GM21390 (cell line): Measurements from ENCODE around the gene FBXO44.
A peak's percentile ranks its signal among the peaks of the same experiment; 100 is the strongest.
"Not testable (repeated sequence)": the region's sequence is repeated elsewhere in the genome, so short reads cannot be mapped to it uniquely, and the experiment has no call there.

Source experiments
- ATAC-seq: cut with Tn5 transposase; IDR thresholded peaks from one replicate; pipeline ENCODE4 v1.9.1; 2021; ENCODE audit not compliant: unreplicated experiment

Gene FBXO44, protein sequence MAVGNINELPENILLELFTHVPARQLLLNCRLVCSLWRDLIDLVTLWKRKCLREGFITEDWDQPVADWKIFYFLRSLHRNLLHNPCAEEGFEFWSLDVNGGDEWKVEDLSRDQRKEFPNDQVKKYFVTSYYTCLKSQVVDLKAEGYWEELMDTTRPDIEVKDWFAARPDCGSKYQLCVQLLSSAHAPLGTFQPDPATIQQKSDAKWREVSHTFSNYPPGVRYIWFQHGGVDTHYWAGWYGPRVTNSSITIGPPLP

DNA sequence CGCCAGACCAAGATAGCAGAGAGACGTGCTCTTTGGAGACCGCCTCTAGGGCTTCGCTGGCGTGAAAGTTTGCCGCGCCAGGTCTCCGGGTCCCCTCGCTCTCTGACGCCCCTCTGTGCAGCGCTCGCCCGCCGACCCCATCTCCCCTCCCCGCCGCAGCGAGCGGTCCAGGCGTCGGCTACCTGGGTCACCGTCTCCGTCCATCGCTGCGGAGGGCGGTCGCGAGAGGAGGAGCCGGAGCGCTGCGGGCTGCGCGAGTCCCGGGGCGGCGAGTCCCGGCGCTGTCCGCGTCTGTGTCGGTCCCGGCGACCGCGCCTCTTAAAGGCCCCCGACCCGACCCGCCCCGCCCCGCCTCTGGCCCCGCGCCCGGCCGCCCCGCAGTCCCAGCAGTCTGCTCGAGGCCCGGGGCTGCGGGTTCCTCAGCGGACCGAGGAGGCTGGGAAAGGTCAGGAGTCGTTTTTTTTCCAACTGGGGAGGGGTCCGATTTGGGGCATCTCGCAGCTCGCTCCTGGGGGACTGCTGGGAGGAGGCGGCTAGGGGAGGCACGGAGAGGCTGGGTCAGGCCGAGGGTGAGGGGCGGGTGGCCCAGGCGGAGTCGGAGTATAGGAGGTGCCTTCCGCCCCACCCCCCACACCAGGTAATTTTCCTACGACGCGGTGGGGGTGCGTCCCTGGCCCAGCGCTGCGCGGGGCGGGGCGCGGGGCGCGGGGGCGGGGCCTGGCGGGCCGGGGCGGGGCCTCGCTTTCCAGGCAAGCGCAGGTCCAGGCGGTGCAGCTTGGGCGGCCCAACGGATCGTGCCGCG lies at the start of gene FBXO44, which contains the start of gene FBXO2:
FBXO44 (plus strand) TSS at position 741 of the 802 bp plus-strand sequence. CDS start 959 bp downstream, outside the sequence.
FBXO2 (minus strand) TSS at position 293 of the 802 bp plus-strand sequence; CDS start at position 204, 89 bp downstream.
- ATAC-seq, result peak; percentile 70

DNA sequence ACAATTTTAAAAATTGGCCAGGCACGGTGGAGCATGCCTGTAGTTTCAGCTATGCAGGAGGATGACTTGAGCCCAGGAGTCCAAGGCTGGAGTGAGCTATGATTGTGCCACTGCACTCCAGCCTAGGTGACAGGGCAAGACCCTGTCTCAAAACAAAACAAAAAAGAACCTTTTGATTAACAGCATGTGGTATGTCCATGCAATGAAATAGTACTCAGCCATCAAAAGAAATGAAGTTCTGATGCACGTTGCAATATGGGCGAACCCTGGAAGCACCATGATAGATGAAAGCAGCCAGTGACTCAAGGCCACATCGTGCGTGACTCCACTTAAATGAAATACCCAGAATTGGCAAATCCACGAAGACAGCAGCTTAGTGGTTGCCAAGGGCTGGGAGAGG lies 47.9 kb upstream of the FBXO44 start:
- no peak for ATAC-seq

DNA sequence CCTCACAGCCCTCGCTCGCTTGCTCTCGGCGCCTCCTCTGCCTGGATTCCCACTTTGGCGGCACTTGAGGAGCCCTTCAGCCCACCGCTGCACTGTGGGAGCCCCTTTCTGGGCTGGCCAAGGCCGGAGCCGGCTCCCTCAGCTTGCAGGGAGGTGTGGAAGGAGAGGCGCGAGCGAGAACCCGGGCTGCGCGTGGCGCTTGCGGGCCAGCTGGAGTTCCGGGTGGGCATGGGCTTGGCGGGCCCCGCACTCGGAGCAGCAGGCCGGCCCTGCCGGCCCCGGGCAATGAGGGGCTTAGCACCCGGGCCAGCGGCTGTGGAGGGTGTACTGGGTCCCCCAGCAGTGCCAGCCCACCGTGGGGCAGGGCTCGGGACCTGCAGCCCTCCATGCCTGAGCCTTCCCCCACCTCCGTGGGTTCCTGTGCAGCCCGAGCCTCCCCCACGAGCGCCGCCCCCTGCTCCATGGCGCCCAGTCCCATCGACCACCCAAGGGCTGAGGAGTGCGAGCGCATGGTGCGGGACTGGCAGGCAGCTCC lies 46.0 kb upstream of the FBXO44 start:
- not testable (repeated sequence) for ATAC-seq

DNA sequence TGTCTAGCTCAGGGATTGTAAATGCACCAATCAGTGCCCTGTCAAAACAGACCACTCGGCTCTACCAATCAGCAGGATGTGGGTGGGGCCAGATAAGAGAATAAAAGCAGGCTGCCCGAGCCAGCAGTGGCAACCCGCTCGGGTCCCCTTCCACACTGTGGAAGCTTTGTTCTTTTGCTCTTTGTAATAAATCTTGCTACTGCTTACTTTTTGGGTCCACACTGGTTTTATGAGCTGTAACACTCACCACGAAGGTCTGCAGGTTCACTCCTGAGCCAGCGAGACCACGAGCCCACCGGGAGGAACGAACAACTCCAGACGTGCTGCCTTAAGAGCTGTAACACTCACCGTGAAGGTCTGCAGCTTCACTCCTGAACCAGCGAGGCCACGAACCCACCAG lies 45.3 kb upstream of the FBXO44 start:
- not testable (repeated sequence) for ATAC-seq

DNA sequence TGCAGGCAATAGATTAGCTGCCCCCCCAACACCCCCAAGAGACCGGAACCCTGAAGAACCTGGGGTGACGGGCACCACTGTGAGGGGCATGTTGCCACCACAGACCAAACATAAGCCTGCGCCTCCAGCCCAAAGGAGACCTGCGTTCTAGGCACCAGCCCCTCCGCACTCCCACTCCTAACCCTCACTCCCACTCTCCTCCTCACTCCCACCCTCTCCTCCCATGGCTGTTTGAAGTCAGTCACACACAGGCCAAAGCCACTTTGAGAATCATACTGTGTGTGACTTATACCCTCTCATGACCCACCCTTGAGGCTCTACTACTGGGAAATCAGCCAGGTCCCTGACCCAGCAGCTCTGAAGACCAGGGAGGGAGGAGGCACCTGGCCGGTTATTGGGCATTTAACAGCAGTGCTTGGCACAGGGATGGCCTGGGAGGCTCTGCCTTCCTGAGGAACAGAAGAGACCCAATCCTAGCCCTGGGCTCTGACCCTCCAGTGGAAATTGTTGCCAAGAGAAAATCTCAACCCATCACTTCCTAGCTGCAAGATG lies 44.0 kb upstream of the FBXO44 start:
- ATAC-seq, result no peak

DNA sequence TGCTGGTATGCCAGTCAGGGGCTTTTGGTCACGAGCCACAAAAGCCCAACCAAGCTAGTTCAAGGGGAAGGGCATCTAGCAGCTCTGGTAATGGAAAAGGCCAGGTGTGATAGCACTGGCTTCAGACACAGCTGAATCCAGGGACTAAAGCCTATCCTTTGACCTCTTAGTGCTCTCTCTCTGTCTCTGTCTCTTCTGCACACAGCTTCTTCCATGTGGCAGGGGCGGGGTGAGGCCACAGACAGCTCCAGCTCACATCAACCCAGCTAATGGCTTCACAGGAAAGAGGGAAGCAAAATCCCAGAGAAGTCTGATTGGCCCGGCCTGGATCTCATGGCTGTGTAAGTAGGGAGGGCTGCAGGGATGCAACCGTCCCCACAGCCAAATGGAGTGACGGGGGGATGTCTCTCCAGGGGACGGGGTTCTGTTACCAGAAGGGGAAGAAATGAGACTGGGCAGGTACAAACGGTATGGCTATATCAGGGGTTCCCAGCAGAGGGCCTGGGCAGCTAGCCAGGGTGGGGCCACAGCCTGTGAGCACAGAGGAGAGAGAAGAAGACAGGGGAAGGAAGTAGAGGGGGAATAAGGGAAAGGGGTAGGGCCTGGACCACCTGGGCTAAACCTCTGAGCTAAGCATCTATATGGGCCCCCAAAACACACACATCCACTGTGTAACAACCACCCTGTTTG lies 42.9 kb upstream of the FBXO44 start:
- no peak for ATAC-seq

DNA sequence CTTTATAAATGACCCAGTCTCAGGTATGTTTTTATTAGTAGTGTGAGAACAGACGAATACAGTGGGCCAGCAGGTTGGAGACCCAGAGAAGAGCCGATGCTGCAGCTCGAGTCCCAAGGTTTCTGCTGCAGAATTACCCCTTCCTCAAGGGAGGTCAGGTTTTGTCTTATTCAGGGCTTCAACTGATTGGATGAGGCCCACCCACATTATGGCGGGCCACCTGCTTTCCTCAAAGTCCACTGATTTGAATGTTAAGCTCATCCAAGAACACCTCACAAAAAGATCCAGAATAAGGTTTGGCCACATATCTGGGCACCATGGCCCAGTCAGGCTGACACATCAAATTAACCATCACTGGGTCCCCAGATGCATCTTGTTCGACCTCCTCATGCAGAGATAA lies 41.3 kb upstream of the FBXO44 start:
- no peak for ATAC-seq

DNA sequence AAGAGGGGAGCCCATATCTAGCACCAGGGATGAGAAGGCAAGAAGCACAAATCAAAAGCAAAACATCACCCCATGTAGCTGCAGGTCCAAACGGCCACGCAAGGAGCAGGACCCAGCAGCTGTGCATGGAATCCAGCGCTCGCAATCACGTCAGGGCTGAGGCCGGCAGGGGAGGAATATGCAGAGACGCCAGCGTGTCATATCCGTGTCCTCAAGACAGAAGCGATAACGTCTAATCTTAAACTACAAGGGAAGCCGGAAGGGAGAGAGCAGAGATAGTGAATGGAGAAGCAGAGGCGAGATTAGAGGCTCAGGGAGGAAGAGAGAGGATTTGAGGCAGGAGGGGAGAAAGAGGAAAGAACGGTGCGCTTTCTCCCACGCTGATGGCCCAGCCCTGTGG lies 39.6 kb upstream of the FBXO44 start:
- no peak for ATAC-seq

DNA sequence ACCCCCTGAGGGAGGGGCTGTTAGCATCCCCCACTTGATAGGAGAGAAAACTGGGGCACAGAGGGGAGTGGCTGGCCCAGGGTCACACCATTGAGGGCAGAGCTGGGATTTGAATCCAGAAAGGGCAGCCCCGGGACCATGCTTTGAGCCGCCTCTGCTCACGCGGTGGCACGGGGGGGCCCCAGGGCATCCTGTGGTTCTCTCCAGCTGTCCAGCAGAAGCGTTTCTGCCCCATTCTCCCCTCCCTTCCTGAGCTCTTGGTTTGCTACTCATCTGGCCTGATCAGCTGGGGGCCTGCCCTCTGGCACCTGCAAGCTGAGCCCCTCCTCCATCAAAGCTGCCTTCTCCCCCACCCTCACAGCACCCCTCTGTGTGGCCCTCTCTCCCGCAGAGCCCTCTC lies 37.9 kb upstream of the FBXO44 start:
- no peak for ATAC-seq

DNA sequence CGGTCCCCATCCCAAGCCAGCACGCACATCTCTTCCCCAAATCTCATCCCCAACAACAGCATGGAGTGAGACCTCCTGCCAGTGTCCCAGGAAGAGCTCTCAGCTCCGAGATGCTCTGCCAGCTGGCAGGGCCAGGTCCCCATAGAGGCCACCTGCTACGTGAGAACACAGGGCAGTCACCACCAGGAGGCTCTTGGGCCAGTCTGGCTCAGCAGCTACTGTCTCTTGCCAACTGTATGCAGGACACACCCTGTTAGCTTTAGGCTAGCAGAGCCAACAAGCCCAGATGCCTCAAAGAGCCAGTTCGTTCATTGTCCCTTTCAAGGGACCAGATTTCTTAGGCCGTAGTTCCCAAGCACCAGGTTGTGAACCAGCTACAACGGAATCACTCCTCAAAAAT lies 37.4 kb upstream of the FBXO44 start:
- no peak for ATAC-seq

DNA sequence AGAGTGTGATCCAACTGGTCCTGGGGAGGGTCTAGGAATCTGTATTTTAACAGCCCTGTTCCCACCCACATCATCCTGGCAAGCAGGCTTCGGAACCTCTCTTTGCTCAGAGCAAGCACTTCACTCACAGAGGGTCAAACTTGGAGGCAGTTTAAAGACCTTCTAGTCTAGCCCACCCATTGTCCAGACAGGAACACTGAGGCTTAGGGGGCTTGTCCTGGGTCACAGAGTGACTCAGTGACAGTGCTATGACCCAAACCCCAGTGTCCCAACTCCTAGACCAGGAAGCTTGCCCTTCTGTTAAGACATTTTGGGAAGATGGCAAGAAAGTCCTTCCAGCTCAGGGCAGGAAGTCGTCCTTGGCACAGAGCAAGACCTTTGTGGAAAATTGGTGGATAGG lies 36.9 kb upstream of the FBXO44 start:
- no peak for ATAC-seq

DNA sequence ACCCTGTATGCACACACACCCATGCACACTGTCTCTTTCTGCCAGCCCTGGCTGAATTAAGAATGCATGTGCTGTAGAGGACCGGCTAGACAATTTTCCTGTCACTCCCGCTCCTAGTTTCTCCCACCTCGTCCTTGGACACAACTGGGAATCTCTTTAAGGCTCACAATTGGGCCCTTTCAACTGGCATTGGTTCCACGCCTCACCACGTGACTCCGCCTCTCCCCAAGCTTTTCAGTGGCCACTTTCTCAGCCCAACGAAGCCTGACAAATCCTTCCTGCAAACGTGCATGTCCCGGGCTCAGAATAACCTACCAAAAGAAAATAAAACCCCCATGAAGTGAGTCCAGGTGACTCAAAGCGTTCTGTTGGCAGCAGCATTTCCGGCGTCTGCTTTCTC lies 34.3 kb upstream of the FBXO44 start:
- no peak for ATAC-seq

DNA sequence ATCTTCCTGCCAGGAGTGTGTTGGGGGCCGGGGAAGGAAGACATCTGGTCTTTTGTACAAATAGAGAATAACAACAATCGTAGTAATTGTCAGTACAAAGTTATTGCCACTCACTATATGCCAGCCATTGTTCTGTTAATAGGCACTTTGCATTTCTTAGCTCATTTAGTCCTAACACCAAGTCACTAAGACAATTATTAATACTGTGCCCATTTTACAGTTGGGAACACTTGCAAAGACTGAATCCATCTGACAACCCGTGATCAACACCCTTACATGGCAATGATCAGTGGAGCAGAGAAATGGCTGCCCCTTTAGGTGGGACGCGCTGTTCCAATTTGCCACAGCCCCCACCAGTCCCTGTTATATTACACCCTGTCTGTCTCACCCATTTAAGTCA lies 33.8 kb upstream of the FBXO44 start:
- no peak for ATAC-seq

DNA sequence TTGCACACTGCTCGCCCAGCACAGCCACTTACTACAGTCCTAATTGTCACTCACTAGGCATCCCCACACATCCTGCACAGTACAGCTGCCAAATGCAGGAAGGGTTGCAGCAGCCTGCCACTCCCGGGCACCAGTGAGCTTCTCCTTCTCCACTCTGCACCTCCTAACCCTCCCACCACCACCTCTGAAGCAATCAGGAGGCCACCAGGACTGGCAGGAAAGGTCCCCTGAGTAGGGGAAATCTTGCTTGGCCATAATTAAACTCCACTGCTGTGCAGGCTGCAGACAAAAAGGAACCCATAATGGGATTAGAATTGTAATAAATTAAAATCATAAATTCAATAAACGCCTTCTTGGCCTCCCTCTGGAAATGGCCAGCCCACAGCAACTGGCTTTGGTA lies 32.3 kb upstream of the FBXO44 start:
- no peak for ATAC-seq

DNA sequence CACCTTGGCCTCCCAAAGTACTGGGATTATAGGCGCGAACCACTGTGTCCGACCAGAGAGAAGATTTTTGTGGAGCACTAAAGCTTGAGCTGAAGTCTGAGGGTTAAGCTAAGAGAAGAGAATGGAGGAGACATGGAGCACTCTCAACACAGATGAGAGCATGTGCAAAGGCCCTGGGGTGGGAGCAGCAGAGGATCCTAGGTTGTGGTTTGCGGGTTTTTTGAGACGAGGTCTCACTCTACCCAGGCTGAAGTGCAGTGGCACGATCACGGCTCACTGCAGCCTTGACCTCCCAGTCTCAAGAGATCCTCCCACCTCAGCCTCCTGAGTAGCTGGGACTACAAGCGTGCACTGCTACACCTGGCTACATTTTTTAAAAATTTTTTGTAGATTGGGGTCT lies 31.0 kb upstream of the FBXO44 start:
- ATAC-seq, result no peak

DNA sequence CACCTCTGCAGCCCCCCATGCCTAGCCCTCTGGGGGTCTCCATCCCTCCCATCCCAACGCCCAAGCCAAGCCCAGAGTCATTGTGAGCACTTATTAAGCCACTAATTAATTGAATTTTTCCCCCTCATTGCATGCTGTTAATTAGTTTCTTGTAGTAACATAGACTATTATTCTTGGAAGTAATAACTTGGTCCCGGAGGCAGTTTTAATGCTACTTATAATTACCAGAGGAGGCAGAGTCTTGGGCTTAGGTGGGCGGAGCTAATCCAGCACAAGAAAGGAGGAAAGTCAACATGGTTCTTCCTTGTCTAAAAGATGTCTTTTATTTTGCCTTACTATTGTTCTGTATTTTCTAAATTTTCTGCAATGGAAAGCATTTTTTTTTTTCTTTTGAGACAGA lies 28.1 kb upstream of the FBXO44 start:
- no peak for ATAC-seq

DNA sequence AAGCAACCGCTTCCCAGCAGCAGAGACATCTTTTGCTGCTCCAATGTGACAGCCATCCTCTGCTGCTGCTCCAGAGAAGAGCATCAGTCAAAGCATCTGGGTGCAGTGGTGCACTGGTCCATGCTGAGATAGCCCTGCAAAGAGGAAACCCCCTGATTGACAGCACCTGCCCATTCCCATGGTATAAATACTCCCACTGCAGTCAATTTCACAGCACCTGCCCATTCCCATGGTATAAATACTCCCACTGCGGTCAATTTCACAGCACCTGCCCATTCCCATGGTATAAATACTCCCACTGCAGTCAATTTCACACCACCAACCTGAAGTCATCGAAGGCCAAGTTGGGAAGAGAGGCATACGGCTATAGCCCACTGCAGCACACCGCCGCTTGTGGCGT lies 25.9 kb upstream of the FBXO44 start:
- ATAC-seq, result no peak

DNA sequence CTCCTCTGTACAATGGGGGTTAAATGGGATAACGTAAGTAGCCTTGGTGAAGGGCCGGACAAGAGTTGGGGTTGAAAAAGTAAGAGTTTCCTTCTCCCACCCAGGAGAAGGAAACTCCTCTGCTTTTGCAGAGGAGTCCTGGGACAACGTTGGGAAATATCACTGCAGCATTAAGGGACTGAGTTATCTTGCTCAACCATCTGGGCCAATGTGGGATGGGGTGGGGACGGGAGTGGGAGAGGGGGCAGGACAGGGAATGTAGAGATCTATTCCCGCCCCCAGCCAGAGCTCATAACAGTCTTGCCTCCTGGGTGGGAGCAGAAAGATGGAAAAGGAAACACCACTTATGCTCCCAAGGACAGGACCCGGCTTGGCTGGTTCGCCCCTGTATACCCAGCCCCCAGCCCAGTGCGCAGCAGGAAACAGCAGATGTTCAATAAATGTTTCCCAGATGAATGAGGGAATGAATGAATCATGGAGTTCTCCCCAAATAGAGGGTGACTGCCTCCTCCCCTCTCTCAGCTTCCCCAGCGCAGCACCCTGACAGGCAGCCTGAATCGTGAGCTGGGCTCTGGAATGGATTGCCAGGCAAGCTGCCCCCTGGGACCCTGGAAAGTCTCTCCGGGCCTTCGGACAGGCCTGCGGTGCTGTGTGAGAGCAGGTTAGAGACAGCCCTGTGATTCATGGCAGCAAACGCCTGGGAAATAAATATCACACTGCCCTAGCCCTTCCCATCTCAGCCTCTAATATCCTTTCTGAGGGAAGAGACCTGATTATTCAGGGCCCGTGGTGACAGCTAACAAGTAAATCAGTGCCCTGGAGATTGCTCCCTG lies 25.3 kb upstream of the FBXO44 start:
- no peak for ATAC-seq

DNA sequence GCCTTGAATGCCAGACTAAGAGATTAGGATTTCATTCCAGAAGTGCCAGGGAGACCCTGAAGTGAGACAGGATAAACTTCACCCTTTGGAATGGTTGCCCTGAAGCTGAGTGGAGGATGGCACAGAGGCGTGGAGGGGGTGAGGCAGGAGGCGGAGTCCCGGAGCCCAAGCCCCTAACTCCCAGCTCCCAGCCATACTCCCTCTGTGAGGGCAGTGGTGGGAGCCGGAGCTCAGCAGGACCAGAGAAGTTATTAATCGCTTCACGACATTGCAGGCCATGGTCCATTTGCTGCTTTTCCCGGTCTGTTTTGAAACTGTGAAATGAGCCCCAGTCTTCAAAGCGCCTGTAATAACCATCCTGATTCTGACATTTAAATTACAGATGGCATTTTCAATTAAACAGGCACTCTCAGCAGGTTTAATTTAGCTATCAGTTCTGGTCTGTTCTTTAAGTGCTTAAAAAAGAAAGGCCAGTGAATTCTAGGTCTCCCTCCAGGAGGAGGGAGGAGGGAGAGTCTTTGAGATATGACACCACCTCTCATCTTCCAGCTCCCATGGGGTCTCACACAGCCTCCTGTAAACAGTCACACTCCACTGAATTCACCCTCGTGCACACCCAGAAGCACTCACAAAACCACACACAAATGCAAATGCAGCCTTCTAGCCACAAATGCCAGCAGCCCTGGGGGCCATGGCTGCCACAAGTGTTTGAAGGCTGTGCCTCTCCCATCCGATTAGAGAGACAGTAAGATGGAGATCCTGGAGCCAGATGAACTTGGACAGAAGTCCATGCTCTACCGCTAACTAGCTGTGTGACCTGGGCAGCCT lies 20.1 kb upstream of the FBXO44 start:
- ATAC-seq, result no peak

DNA sequence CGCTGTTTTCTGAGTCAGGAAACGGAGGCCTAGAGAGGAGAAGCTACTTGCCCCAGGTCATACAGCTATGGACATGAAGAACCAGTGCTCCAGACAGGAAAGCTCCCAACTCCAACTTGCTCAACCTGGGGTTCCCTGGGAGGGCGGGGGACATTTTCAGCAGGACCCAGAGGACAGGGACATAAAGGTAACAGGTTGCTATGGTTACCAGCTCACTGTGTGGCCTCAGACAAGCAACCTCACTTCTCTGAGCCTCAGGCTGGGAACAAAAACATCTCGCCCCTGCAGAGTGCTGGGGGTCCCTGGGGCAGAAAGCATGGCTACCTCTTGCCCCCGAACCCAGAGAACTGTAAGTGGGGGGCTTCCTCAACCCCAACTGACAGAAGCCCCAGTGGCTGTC lies 16.6 kb upstream of the FBXO44 start:
- ATAC-seq, result no peak
